HG03135 (cell line): ENCODE results near the gene SSBP4.
"Not testable (repeated sequence)": the region's sequence is repeated elsewhere in the genome, so short reads cannot be mapped to it uniquely, and the experiment has no call there.

ENCODE experiments used
- ATAC-seq: cut with Tn5 transposase; IDR thresholded peaks from one replicate; pipeline ENCODE4 v1.9.1; 2021; ENCODE audit warnings: mild to moderate bottlenecking, moderate library complexity; ENCODE audit not compliant: unreplicated experiment

The SSBP4 gene

GRCh38 chr19:18419195-18419698, at the start of gene SSBP4:
SSBP4 (plus strand) TSS chr19:18419398; CDS start chr19:18419649, 251 bp downstream.
- peak; percentile 43 for ATAC-seq

- ATAC-seq: no peak
Observed at GRCh38 chr19:18373407-18373891, 45.7 kb upstream of the SSBP4 start.

GRCh38 chr19:18373892-18374629, 45.1 kb upstream of the SSBP4 start:
- ATAC-seq: peak; percentile 87

- no peak for ATAC-seq
Observed at GRCh38 chr19:18377026-18377425, 42.2 kb upstream of the SSBP4 start.

- ATAC-seq: no peak
Observed at GRCh38 chr19:18379803-18380747, 39.1 kb upstream of the SSBP4 start.

GRCh38 chr19:18380843-18381242, 38.4 kb upstream of the SSBP4 start:
- ATAC-seq: no peak

- ATAC-seq: not testable (repeated sequence)
Observed at GRCh38 chr19:18383622-18384021, 35.6 kb upstream of the SSBP4 start.

- no peak for ATAC-seq
Observed at GRCh38 chr19:18384775-18385174, 34.4 kb upstream of the SSBP4 start.

- ATAC-seq: no peak
Observed at GRCh38 chr19:18385359-18385674, 33.9 kb upstream of the SSBP4 start.

- no peak for ATAC-seq
Observed at GRCh38 chr19:18385675-18386542, 33.3 kb upstream of the SSBP4 start, which contains the start of gene GDF15. GDF15 (plus strand) TSS chr19:18386158; CDS start chr19:18386190, 32 bp downstream.

GRCh38 chr19:18386543-18387271, 32.5 kb upstream of the SSBP4 start:
- no peak for ATAC-seq

- ATAC-seq: peak; percentile 71
Observed at GRCh38 chr19:18388100-18388959, 30.9 kb upstream of the SSBP4 start.

- ATAC-seq: no peak
Observed at GRCh38 chr19:18388960-18389725, 30.1 kb upstream of the SSBP4 start.

GRCh38 chr19:18389726-18390064, 29.5 kb upstream of the SSBP4 start:
- no peak for ATAC-seq

- ATAC-seq: no peak
Observed at GRCh38 chr19:18390065-18390907, 28.9 kb upstream of the SSBP4 start.

GRCh38 chr19:18391509-18392075, 27.6 kb upstream of the SSBP4 start:
- no peak for ATAC-seq

GRCh38 chr19:18392417-18392816, 26.8 kb upstream of the SSBP4 start:
- ATAC-seq: no peak
